22Rv1 (cell line): Measurements from ENCODE around the gene COL8A1.

Source experiments
- H3K27ac ChIP-seq: fragments of 450-650 bp; 2 replicates; pipeline ENCODE4 v1.5.1; 2017
- CTCF ChIP-seq: fragments of 450-650 bp; IDR thresholded peaks from 2 replicates; pipeline ENCODE4 v1.5.1; 2017; ENCODE audit warnings: mild to moderate bottlenecking
- ZFX ChIP-seq: fragments of 450-650 bp; IDR thresholded peaks from 2 replicates; pipeline ENCODE4 v1.6.1; 2017; ENCODE audit warnings: antibody characterized with exemption, borderline replicate concordance

The COL8A1 gene

GRCh38 chr3:99620077-99620767, 18.2 kb upstream of the COL8A1 start:
- H3K27ac ChIP-seq = no peak overlapping the region
- TF ChIP-seq ZFX (no peak), CTCF (no peak)

- TF ChIP-seq CTCF = no peak
- TF ChIP-seq ZFX = no peak
- H3K27ac ChIP-seq = no peak overlapping the region
Measured at GRCh38 chr3:99620976-99621375, 17.4 kb upstream of the COL8A1 start.

GRCh38 chr3:99624496-99625236, 13.7 kb upstream of the COL8A1 start:
- TF ChIP-seq ZFX = no peak
- TF ChIP-seq CTCF = no peak
- no peak overlapping the region for H3K27ac ChIP-seq

GRCh38 chr3:99625237-99625622, 13.2 kb upstream of the COL8A1 start:
- peak overlapping the region; percentile 20; the same call in 1 of the 2 replicates for H3K27ac ChIP-seq

GRCh38 chr3:99625643-99626416, 12.6 kb upstream of the COL8A1 start:
- TF ChIP-seq ZFX = no peak
- 0 out of 2 replicates have a peak, but pooled peaks have one; percentile 0 for TF ChIP-seq CTCF
- H3K27ac ChIP-seq = peak overlapping the region; percentile 20

More at GRCh38 chr3:99625237-99625622, 13.2 kb upstream of the COL8A1 start:
- TF ChIP-seq CTCF = 0 out of 2 replicates have a peak, but pooled peaks have one; percentile 6
- TF ChIP-seq ZFX = no peak

GRCh38 chr3:99626417-99626788, 12.0 kb upstream of the COL8A1 start:
- TF ChIP-seq ZFX (no peak), CTCF (no peak)
- peak overlapping the region; percentile 20 for H3K27ac ChIP-seq
